Stimulated activated naive CD4-positive, alpha-beta T cell (primary cell): ENCODE results near the gene HM13.
"Not testable (repeated sequence)": the region's sequence is repeated elsewhere in the genome, so short reads cannot be mapped to it uniquely, and the experiment has no call there.

Experiments
- DNase-seq, 6 experiments: peaks; one replicate each; lab custom pipeline; 2025; lab: John Stamatoyannopoulos, UW

HM13 gene

GRCh38 chr20:31612271-31612640 lies 98.0 kb downstream of the HM13 start:
- DNase-seq = not testable (repeated sequence)

DNA sequence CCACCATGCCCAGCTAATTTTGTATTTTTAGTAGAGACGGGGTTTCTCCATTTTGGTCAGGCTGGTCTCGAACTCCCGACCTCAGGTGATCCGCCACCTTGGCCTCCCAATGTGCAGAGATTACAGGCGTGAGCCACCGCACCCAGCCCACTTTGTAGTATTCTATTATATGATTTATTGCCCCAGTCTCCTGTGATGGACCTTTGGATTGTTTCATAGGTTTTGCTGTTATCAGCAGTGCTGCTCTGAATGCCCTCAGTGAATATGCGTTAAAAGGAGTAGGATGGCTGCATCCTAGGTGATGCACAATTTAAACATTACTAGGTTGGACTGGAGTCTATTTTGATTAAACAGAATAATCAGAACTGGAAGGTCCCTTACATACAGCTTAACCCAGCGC lies 101.2 kb downstream of the HM13 start:
- DNase-seq = no peak

- DNase-seq = no peak
These were observed 103.3 kb downstream of the HM13 start for GRCh38 chr20:31617432-31618104.
